Ascending aorta (tissue), 2 donors: ENCODE results near the gene TMEM179. TPM values are rescaled to one million over a fixed set of nuclear protein-coding genes. Genes with fewer than 3 reads are reported as not detected.
A peak's percentile ranks its signal among the peaks of the same experiment; 100 is the strongest.

Experiments
- DNase-seq, 2 donors: peaks; one replicate each; pipeline ENCODE4 v3.0.0-alpha.2; 2019; ENCODE audit warnings: low spot score in 2 of 2
- H3K27ac ChIP-seq, 2 donors: fragments of 200-600 bp; sonication (generic); one replicate each; pipeline ENCODE4 v1.5.1; 2016 to 2017; ENCODE audit warnings: mild to moderate bottlenecking in 1 of 2
- H3K27me3 ChIP-seq: fragments of 200-600 bp; sonication (generic); one replicate; pipeline ENCODE4 v1.5.1; 2017
- H3K36me3 ChIP-seq, 2 donors: fragments of 200-600 bp; sonication (generic); one replicate each; pipeline ENCODE4 v1.5.1; 2016
- H3K4me1 ChIP-seq, 2 donors: fragments of 200-600 bp; sonication (generic); one replicate each; pipeline ENCODE4 v1.5.1; 2016 to 2017; ENCODE audit warnings: mild to moderate bottlenecking in 1 of 2
- H3K4me3 ChIP-seq, 2 donors: fragments of 200-600 bp; sonication (generic); one replicate each; pipeline ENCODE4 v1.5.1; 2016 to 2017; ENCODE audit warnings: mild to moderate bottlenecking in 1 of 2
- H3K9me3 ChIP-seq, 2 donors: fragments of 200-600 bp; sonication (generic); one replicate each; pipeline ENCODE4 v1.5.1; 2016
- intact Hi-C: fragments of 100-400 bp; cut with DNase I; formaldehyde crosslinking; loops from one replicate; pipeline ENCODE4 v1.15.1; 2023
- total RNA-seq: library from RNA; depleted of rRNA; stranded (reverse); fragments of >200 nt; gene quantifications from one replicate; pipeline ENCODE4 v1.1.0, GENCODE V29; 2016
- TF ChIP-seq, protein P1 (sequence below), 3 experiments: fragments of 200-600 bp in 2 of 3; fragments of 450-650 bp in 1 of 3; sonication (generic) in 2 of 3; IDR thresholded peaks; one replicate each; pipeline ENCODE4 v1.5.1; 2016 to 2019; ENCODE audit warnings: antibody characterized with exemption in 3 of 3, mild to moderate bottlenecking in 1 of 3, moderate library complexity in 1 of 3

Gene TMEM179
- total RNA-seq, 1 donor from 2014 or later, result not detected

GRCh38 chr14:104548802-104549535 lies 55.6 kb downstream of the TMEM179 start:
- Histone ChIP-seq H3K4me1 (no peaks in the 10 kb centered on the region), H3K9me3 (no peaks in the 10 kb centered on the region), H3K4me3 (no peak overlapping the region), H3K27ac (no peak overlapping the region), H3K36me3 (no peaks in the 10 kb centered on the region), H3K27me3 (no peaks in the 10 kb centered on the region)
- peak in 1 of 2 donors; percentile 49 for DNase-seq
- TF ChIP-seq, protein P1, sequence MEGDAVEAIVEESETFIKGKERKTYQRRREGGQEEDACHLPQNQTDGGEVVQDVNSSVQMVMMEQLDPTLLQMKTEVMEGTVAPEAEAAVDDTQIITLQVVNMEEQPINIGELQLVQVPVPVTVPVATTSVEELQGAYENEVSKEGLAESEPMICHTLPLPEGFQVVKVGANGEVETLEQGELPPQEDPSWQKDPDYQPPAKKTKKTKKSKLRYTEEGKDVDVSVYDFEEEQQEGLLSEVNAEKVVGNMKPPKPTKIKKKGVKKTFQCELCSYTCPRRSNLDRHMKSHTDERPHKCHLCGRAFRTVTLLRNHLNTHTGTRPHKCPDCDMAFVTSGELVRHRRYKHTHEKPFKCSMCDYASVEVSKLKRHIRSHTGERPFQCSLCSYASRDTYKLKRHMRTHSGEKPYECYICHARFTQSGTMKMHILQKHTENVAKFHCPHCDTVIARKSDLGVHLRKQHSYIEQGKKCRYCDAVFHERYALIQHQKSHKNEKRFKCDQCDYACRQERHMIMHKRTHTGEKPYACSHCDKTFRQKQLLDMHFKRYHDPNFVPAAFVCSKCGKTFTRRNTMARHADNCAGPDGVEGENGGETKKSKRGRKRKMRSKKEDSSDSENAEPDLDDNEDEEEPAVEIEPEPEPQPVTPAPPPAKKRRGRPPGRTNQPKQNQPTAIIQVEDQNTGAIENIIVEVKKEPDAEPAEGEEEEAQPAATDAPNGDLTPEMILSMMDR (IDR thresholded peaks at IDR 0.05), result no peak
- intact Hi-C loops, result no loop called here

DNA sequence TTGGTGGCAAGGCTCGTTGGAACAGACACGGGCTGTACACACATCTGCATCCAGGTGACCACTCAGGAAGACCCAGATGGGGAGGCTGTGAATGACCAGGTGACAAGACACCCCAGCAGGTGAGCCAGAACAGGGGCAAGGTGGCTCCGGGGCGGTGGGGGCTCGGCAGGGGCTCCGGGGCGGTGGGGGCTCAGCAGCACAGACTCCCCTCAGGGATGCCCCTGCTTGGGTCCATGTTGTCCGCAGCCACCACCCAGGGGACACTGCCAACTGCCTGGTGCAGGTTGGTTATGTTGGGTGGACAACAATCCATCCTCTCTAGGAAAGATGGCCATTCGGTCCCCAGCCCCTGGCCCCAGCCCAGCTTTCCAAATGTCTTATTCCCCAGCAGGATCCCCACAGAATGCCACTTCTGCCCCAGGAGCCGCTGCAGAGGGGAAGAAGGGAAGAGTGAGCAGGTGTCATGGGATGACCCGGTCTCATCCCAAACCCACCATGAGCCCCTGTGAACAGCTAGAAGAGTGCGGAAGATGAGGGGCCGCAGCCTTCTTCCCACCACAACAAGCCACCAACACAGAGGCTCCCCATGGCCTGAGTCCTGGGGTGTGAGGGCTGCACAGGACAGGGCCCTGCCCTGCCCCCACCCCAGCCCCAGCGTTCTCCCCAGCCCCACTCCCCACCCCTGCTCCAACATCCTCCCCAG lies 56.4 kb downstream of the TMEM179 start:
- no peaks in the 10 kb centered on the region for H3K4me1 ChIP-seq
- H3K27ac ChIP-seq, result no peak overlapping the region
- no peaks in the 10 kb centered on the region for H3K9me3 ChIP-seq
- no peak overlapping the region for H3K4me3 ChIP-seq
- DNase-seq, result peak in 1 of 2 donors; percentile 34
- TF ChIP-seq, protein P1 (IDR thresholded peaks at IDR 0.05), result no peak
- no peaks in the 10 kb centered on the region for H3K27me3 ChIP-seq
- H3K36me3 ChIP-seq, result no peaks in the 10 kb centered on the region
- intact Hi-C loops, result no loop called here

GRCh38 chr14:104547310-104547997 lies 57.1 kb downstream of the TMEM179 start:
- no peak overlapping the region for H3K27ac ChIP-seq
- no peaks in the 10 kb centered on the region for H3K4me1 ChIP-seq
- TF ChIP-seq, protein P1 (IDR thresholded peaks at IDR 0.05), result no peak
- H3K36me3 ChIP-seq, result no peaks in the 10 kb centered on the region
- H3K9me3 ChIP-seq, result no peaks in the 10 kb centered on the region
- no peaks in the 10 kb centered on the region for H3K27me3 ChIP-seq
- no peak overlapping the region for H3K4me3 ChIP-seq
- intact Hi-C loops, result no loop called here
- peak in 1 of 2 donors; percentile 42 for DNase-seq

GRCh38 chr14:104546591-104547309 lies 57.8 kb downstream of the TMEM179 start:
- DNase-seq, result peak in 1 of 2 donors; percentile 44
- H3K27ac ChIP-seq, result no peak overlapping the region
- H3K4me3 ChIP-seq, result no peak overlapping the region
- no peaks in the 10 kb centered on the region for H3K27me3 ChIP-seq
- intact Hi-C loops, result no loop called here
- no peaks in the 10 kb centered on the region for H3K36me3 ChIP-seq
- H3K4me1 ChIP-seq, result no peaks in the 10 kb centered on the region
- TF ChIP-seq, protein P1 (IDR thresholded peaks at IDR 0.05), result no peak
- no peaks in the 10 kb centered on the region for H3K9me3 ChIP-seq

GRCh38 chr14:104545942-104546501 lies 58.5 kb downstream of the TMEM179 start:
- Histone ChIP-seq H3K4me1 (no peaks in the 10 kb centered on the region), H3K4me3 (no peak overlapping the region), H3K36me3 (no peaks in the 10 kb centered on the region), H3K27me3 (no peaks in the 10 kb centered on the region), H3K9me3 (no peaks in the 10 kb centered on the region), H3K27ac (no peak overlapping the region)
- TF ChIP-seq, protein P1 (IDR thresholded peaks at IDR 0.05), result no peak
- intact Hi-C loops, result no loop called here
- peak in 1 of 2 donors; percentile 31 for DNase-seq
